Activated T-cell treated with anti-CD3 and anti-CD28 coated beads for 4 hours (primary cell): ENCODE measurements around the gene ADGRA1.

Experiments used
- DNase-seq: peaks from one replicate; pipeline ENCODE4 v3.0.0-alpha.2; 2020

Gene ADGRA1

GRCh38 chr10:133056651-133057178 lies 31.0 kb upstream of the ADGRA1 start:
- no peak for DNase-seq

GRCh38 chr10:133058331-133059092 lies 29.2 kb upstream of the ADGRA1 start:
- no peak for DNase-seq

- DNase-seq = no peak
Observed at GRCh38 chr10:133059093-133059470, 28.6 kb upstream of the ADGRA1 start.

GRCh38 chr10:133059571-133059970 lies 28.2 kb upstream of the ADGRA1 start:
- DNase-seq = no peak

GRCh38 chr10:133060022-133060421 lies 27.7 kb upstream of the ADGRA1 start:
- no peak for DNase-seq

GRCh38 chr10:133060466-133060865 lies 27.3 kb upstream of the ADGRA1 start:
- DNase-seq = no peak

GRCh38 chr10:133060881-133061280 lies 26.8 kb upstream of the ADGRA1 start:
- no peak for DNase-seq

GRCh38 chr10:133061296-133062038 lies 26.3 kb upstream of the ADGRA1 start:
- no peak for DNase-seq

GRCh38 chr10:133062085-133062484 lies 25.6 kb upstream of the ADGRA1 start:
- no peak for DNase-seq

GRCh38 chr10:133062635-133063034 lies 25.1 kb upstream of the ADGRA1 start:
- no peak for DNase-seq

- DNase-seq = no peak
Observed at GRCh38 chr10:133067149-133068105, 20.3 kb upstream of the ADGRA1 start.

GRCh38 chr10:133068111-133069032 lies 19.4 kb upstream of the ADGRA1 start:
- no peak for DNase-seq

GRCh38 chr10:133069033-133069525 lies 18.6 kb upstream of the ADGRA1 start:
- no peak for DNase-seq

GRCh38 chr10:133070405-133070804 lies 17.3 kb upstream of the ADGRA1 start:
- no peak for DNase-seq

GRCh38 chr10:133070810-133071209 lies 16.9 kb upstream of the ADGRA1 start:
- DNase-seq = no peak

GRCh38 chr10:133071733-133072132 lies 16.0 kb upstream of the ADGRA1 start:
- DNase-seq = no peak

GRCh38 chr10:133072196-133072595 lies 15.5 kb upstream of the ADGRA1 start:
- no peak for DNase-seq

- DNase-seq = no peak
Observed at GRCh38 chr10:133072720-133073390, 14.9 kb upstream of the ADGRA1 start.

GRCh38 chr10:133075346-133076137 lies 12.2 kb upstream of the ADGRA1 start:
- no peak for DNase-seq
